ENCODE measurements around the gene RREB1. TPM values are rescaled to one million over a fixed set of nuclear protein-coding genes. Genes with fewer than 3 reads are reported as not detected.
A peak's percentile ranks its signal among the peaks of the same experiment; 100 is the strongest.

Gene RREB1
- total RNA-seq, 5 donors from 2014 or later (not counting 1 experiment from before 2014, with no cell fraction given): 38.1 to 50.1 (median 39.6) TPM

- Histone ChIP-seq H3K27ac (ENCODE audit: low read length) (peak overlapping the region; percentile 83), H3K4me1 (ENCODE audit: control insufficient read depth in 1 of 2, extremely low read depth in 1 of 2, insufficient read depth in 2 of 2, low read length in 2 of 2) (peaks cover 46 to 65% of the 10 kb centered on the region in 2 experiments)
- WGBS (ENCODE audit: insufficient coverage): 50% methylated on average over 1 of the region's 1 CpG
Measured at GRCh38 chr6:7138921-7139358, 31.2 kb downstream of the RREB1 start.

GRCh38 chr6:7139835-7140470 is 32.2 kb downstream of the RREB1 start:
- peak overlapping the region; percentile 77 to 86 (median 85) for H3K4me3 Mint-ChIP-seq
- Histone ChIP-seq H3K9me3 (no peaks in the 10 kb centered on the region), H3K4me3 (ENCODE audit: control insufficient read depth in 1 of 2, extremely low read depth in 1 of 2, low read length in 1 of 2) (no peak overlapping the region), H3K4me1 (ENCODE audit: control insufficient read depth in 1 of 2, extremely low read depth in 1 of 2, insufficient read depth in 2 of 2, low read length in 2 of 2) (peaks cover 46 to 62% of the 10 kb centered on the region in 2 experiments), H3K27ac (ENCODE audit: low read length) (peak overlapping the region; percentile 60), H3K27me3 (replicated peaks in 1 of 2; ENCODE audit: control insufficient read depth in 2 of 2, extremely low read depth in 1 of 2, insufficient read depth in 2 of 2, low read length in 1 of 2) (no peaks in the 10 kb centered on the region), H3K36me3 (ENCODE audit: control insufficient read depth in 2 of 2, extremely low read depth in 1 of 2, insufficient read depth in 1 of 2, low read length in 1 of 2) (no peaks in the 10 kb centered on the region)
- no peaks in the 10 kb centered on the region for H3K27me3 Mint-ChIP-seq
- ChIA-PET CTCF (interaction anchor here in 1 of 2 donors (1.3 kb wide), 1 partner anchor 53 kb away, joined by 3 read pairs; no protein-coding TSS in a partner anchor), POLR2A (interaction anchor here in 1 of 2 donors (0.6 kb wide), 1 partner anchor 55 kb away, joined by 4 read pairs; no protein-coding TSS in a partner anchor)
- ATAC-seq (replicated peaks in 1 of 4): no peak
- H3K4me1 Mint-ChIP-seq: peaks cover 69 to 78% (median 75%) of the 10 kb centered on the region in 3 donors
- no peaks in the 10 kb centered on the region for H3K36me3 Mint-ChIP-seq
- H3K9me3 Mint-ChIP-seq: no peaks in the 10 kb centered on the region
- H3K27ac Mint-ChIP-seq: peak overlapping the region; percentile 98 to 99
- DNase-seq: no peak
- 93% methylated on average over 2 of the region's 7 CpGs for WGBS (ENCODE audit: insufficient coverage)

More at GRCh38 chr6:7138921-7139358, 31.2 kb downstream of the RREB1 start:
- peak overlapping the region; percentile 11 to 77 (median 44) for H3K4me3 Mint-ChIP-seq
- Histone ChIP-seq H3K4me3 (ENCODE audit: control insufficient read depth in 1 of 2, extremely low read depth in 1 of 2, low read length in 1 of 2) (no peak overlapping the region), H3K9me3 (no peaks in the 10 kb centered on the region), H3K27me3 (replicated peaks in 1 of 2; ENCODE audit: control insufficient read depth in 2 of 2, extremely low read depth in 1 of 2, insufficient read depth in 2 of 2, low read length in 1 of 2) (no peaks in the 10 kb centered on the region), H3K36me3 (ENCODE audit: control insufficient read depth in 2 of 2, extremely low read depth in 1 of 2, insufficient read depth in 1 of 2, low read length in 1 of 2) (no peaks in the 10 kb centered on the region)
- no peaks in the 10 kb centered on the region for H3K36me3 Mint-ChIP-seq
- DNase-seq: peak in 30 of 35 experiments; percentile 32 to 75 (median 51)
- ChIA-PET POLR2A (interaction anchor here in 1 of 2 donors (1.8 kb wide), 1 partner anchor 24 kb away, joined by 7 read pairs; no protein-coding TSS in a partner anchor), CTCF (interaction anchor here in 1 of 2 donors (1.3 to 1.5 kb wide), 3 partner anchors 8 to 65 kb away, joined by 4 to 5 read pairs (median 4); no protein-coding TSS in a partner anchor)
- H3K27ac Mint-ChIP-seq: peak overlapping the region; percentile 98 to 99
- ATAC-seq (replicated peaks in 1 of 4): peak in 2 of 4 experiments; percentile 14 to 45
- H3K4me1 Mint-ChIP-seq: peaks cover 62 to 77% (median 76%) of the 10 kb centered on the region in 3 donors
- H3K9me3 Mint-ChIP-seq: no peaks in the 10 kb centered on the region
- no peaks in the 10 kb centered on the region for H3K27me3 Mint-ChIP-seq

GRCh38 chr6:7140631-7141378 is 33.0 kb downstream of the RREB1 start:
- ChIA-PET POLR2A (interaction anchor here (0.5 to 0.9 kb wide), 7 partner anchors 10 to 602 kb away, joined by 3 to 5 read pairs (median 4); no protein-coding TSS in a partner anchor), CTCF (interaction anchor here in 1 of 2 donors (0.7 to 1.3 kb wide), 3 partner anchors 26 to 54 kb away, joined by 3 to 5 read pairs (median 3); no protein-coding TSS in a partner anchor)
- H3K4me1 ChIP-seq (ENCODE audit: control insufficient read depth in 1 of 2, extremely low read depth in 1 of 2, insufficient read depth in 2 of 2, low read length in 2 of 2): peaks cover 48 to 64% of the 10 kb centered on the region in 2 experiments
- Mint-ChIP-seq H3K4me1 (peaks cover 70 to 78% (median 75%) of the 10 kb centered on the region in 3 donors), H3K36me3 (no peaks in the 10 kb centered on the region), H3K27me3 (no peaks in the 10 kb centered on the region), H3K9me3 (no peaks in the 10 kb centered on the region), H3K4me3 (peak overlapping the region; percentile 77 to 86 (median 85)), H3K27ac (peak overlapping the region; percentile 86 to 87)
- DNase-seq (peak; percentile 50 to 86 (median 75)), ATAC-seq (replicated peaks in 1 of 4) (peak; percentile 81 to 89 (median 87))
- H3K9me3 ChIP-seq: no peaks in the 10 kb centered on the region
- H3K27me3 ChIP-seq (replicated peaks in 1 of 2; ENCODE audit: control insufficient read depth in 2 of 2, extremely low read depth in 1 of 2, insufficient read depth in 2 of 2, low read length in 1 of 2): no peaks in the 10 kb centered on the region
- H3K27ac ChIP-seq (ENCODE audit: low read length): peak overlapping the region; percentile 60
- peak overlapping the region; percentile 61 to 79 for H3K4me3 ChIP-seq (ENCODE audit: control insufficient read depth in 1 of 2, extremely low read depth in 1 of 2, low read length in 1 of 2)
- no peaks in the 10 kb centered on the region for H3K36me3 ChIP-seq (ENCODE audit: control insufficient read depth in 2 of 2, extremely low read depth in 1 of 2, insufficient read depth in 1 of 2, low read length in 1 of 2)
- WGBS (ENCODE audit: insufficient coverage): 2% methylated on average over 53 of the region's 67 CpGs

GRCh38 chr6:7142228-7142801 is 34.6 kb downstream of the RREB1 start:
- H3K36me3 ChIP-seq (ENCODE audit: control insufficient read depth in 2 of 2, extremely low read depth in 1 of 2, insufficient read depth in 1 of 2, low read length in 1 of 2): no peaks in the 10 kb centered on the region
- H3K4me1 Mint-ChIP-seq: peaks cover 78 to 81% (median 79%) of the 10 kb centered on the region in 3 donors
- peaks cover 51 to 67% of the 10 kb centered on the region in 2 experiments for H3K4me1 ChIP-seq (ENCODE audit: control insufficient read depth in 1 of 2, extremely low read depth in 1 of 2, insufficient read depth in 2 of 2, low read length in 2 of 2)
- no peaks in the 10 kb centered on the region for H3K27me3 ChIP-seq (replicated peaks in 1 of 2; ENCODE audit: control insufficient read depth in 2 of 2, extremely low read depth in 1 of 2, insufficient read depth in 2 of 2, low read length in 1 of 2)
- CTCF ChIA-PET: interaction anchor here in 1 of 2 donors (0.7 kb wide), 1 partner anchor 528 kb away, joined by 4 read pairs; no protein-coding TSS in a partner anchor
- POLR2A ChIA-PET: interaction anchor here in 1 of 2 donors (0.7 kb wide), 1 partner anchor 1977 kb away, joined by 9 read pairs; no protein-coding TSS in a partner anchor
- no peak for ATAC-seq (replicated peaks in 1 of 4)
- H3K27ac Mint-ChIP-seq: no peak overlapping the region
- H3K27ac ChIP-seq (ENCODE audit: low read length): no peak overlapping the region
- no peaks in the 10 kb centered on the region for H3K27me3 Mint-ChIP-seq
- no peak overlapping the region for H3K4me3 ChIP-seq (ENCODE audit: control insufficient read depth in 1 of 2, extremely low read depth in 1 of 2, low read length in 1 of 2)
- peak overlapping the region; percentile 39 to 77 (median 47) for H3K4me3 Mint-ChIP-seq
- H3K9me3 ChIP-seq: no peaks in the 10 kb centered on the region
- DNase-seq: no peak
- H3K9me3 Mint-ChIP-seq: no peaks in the 10 kb centered on the region
- WGBS (ENCODE audit: insufficient coverage): 96% methylated on average over 24 of the region's 25 CpGs
- H3K36me3 Mint-ChIP-seq: no peaks in the 10 kb centered on the region

- H3K27ac ChIP-seq (ENCODE audit: low read length): no peak overlapping the region
- H3K4me1 ChIP-seq (ENCODE audit: control insufficient read depth in 1 of 2, extremely low read depth in 1 of 2, insufficient read depth in 2 of 2, low read length in 2 of 2): peaks cover 48 to 67% of the 10 kb centered on the region in 2 experiments
- peaks cover 77 to 81% (median 79%) of the 10 kb centered on the region in 3 donors for H3K4me1 Mint-ChIP-seq
- H3K9me3 Mint-ChIP-seq: no peaks in the 10 kb centered on the region
- POLR2A ChIA-PET: interaction anchor here in 1 of 2 donors (0.5 kb wide), 1 partner anchor 47 kb away, joined by 4 read pairs; no protein-coding TSS in a partner anchor
- H3K4me3 Mint-ChIP-seq: peak overlapping the region; percentile 36 to 77 (median 63)
- peak overlapping the region in 1 of 2 donors; percentile 48 for H3K27ac Mint-ChIP-seq
- no peaks in the 10 kb centered on the region for H3K27me3 ChIP-seq (replicated peaks in 1 of 2; ENCODE audit: control insufficient read depth in 2 of 2, extremely low read depth in 1 of 2, insufficient read depth in 2 of 2, low read length in 1 of 2)
- no peak for ATAC-seq (replicated peaks in 1 of 4)
- no peak overlapping the region for H3K4me3 ChIP-seq (ENCODE audit: control insufficient read depth in 1 of 2, extremely low read depth in 1 of 2, low read length in 1 of 2)
- no peaks in the 10 kb centered on the region for H3K9me3 ChIP-seq
- H3K36me3 ChIP-seq (ENCODE audit: control insufficient read depth in 2 of 2, extremely low read depth in 1 of 2, insufficient read depth in 1 of 2, low read length in 1 of 2): no peaks in the 10 kb centered on the region
- CTCF ChIA-PET: no interaction called here
- WGBS (ENCODE audit: insufficient coverage): 86% methylated on average over 4 of the region's 6 CpGs
- no peaks in the 10 kb centered on the region for H3K36me3 Mint-ChIP-seq
- H3K27me3 Mint-ChIP-seq: no peaks in the 10 kb centered on the region
- DNase-seq: no peak
Measured at GRCh38 chr6:7142918-7143475, 35.2 kb downstream of the RREB1 start.

Data from T-cell (primary cell).